GM19455 (cell line): ENCODE results near the gene SPATS1.
"Not testable (repeated sequence)": the region's sequence is repeated elsewhere in the genome, so short reads cannot be mapped to it uniquely, and the experiment has no call there.

Source experiments
- ATAC-seq: cut with Tn5 transposase; IDR thresholded peaks from one replicate; pipeline ENCODE4 v1.9.1; 2021; ENCODE audit not compliant: unreplicated experiment

Gene SPATS1

DNA sequence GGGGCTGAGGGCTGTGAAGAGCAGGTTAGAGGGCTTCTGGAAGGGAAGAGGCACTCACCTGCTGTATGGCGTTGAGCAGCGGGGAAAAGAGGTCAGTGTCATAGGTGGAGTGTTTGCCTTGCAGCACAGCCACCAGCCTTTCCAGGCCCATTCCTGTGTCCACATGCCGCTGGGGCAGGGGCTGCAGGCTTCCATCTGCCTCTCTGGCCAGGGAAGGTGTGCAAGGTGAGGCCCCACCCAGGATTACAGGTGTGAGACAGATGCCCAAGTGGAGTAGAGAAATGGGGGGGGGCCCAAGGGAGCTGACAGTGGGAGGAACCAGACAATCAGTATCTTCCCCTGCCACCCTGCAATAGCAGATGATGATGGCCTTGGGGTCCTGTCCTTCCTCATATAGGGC, 32.2 kb upstream of the SPATS1 start:
- no peak for ATAC-seq

DNA sequence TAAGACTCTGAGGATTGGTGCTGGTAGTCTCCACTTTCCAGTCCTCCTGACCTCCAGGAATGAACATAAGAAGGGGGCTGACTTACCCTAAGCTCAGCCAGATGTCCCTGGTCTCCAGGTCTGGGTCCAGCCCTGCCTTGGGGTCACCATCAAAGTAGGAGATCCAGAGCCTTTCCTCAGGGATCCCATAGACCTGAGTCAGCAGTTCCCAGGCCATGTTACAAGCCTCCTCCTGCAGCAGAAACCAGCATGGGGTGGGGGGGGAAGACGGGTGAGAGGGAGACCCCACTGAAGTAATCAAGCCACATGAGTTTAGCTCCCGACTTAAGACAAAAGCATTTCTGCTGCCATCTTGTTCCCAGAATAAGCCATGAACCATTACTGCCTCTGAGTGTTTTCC, 31.1 kb upstream of the SPATS1 start:
- ATAC-seq, result no peak

DNA sequence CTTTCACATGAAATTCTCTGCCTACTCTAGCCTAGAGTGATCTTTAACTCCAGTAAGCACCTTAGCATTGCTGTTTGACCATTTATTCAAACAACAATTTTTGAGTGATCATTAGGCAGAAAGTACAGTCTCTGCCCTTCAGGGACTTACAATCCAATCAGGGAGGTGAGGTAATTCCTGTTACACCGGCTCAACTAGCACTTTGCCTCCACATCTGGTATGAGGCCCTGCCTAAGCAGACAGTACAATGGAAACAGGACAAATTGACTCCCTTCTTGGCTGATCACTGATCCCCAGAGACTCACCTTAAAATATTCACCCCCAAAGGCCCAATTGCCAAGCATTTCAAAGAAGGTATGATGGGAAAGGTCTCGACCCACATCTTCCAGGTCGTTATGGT, 30.7 kb upstream of the SPATS1 start:
- no peak for ATAC-seq

DNA sequence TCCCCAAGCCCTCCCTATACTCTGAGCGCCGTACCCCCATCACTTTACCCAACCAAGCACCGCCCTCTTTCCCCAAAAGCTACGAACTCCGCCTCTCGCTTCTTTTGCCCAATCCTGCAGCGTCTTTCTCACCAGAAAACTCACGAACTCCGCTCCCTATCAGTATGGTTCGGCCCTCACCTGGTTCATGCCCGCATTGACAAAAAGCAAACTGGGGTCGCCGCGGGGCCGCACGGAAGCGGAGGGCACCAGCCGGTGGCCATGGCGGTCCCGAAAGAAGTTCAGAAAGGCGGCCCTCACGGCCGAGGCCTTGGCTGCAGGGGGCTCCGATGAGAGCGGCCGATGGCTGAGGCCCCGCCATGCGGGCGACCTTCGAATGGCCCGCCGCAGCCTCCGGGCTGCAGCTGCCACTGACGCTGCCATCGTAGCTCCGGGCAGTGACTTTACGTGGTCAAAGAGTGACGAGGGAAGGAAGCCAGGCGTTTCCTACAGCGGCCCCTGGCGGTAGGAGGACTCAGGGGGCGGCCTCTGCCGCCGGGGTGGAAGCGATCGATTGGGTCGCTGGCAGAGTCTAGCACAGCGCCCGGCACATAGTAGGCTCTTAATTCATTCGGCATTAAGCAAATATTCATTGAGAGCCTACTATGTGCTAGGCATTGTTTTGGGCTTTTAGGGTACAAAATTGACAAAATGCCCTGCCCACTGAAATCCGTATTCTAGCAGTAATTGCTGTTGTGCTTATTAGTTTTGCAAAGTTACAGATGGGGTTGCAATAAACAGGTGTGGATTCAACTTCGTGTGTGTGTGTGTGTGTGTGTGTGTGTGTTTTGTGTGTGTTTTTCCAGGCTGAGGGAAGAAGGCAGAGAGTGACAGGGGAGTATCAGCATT, 29.3 kb upstream of the SPATS1 start, which contains the start of gene AARS2:
Gene AARS2, minus strand, starts transcription at position 447 of the 888 bp plus-strand sequence. Its CDS starts 24 bp downstream, at position 423.
- ATAC-seq, result peak; percentile 93

DNA sequence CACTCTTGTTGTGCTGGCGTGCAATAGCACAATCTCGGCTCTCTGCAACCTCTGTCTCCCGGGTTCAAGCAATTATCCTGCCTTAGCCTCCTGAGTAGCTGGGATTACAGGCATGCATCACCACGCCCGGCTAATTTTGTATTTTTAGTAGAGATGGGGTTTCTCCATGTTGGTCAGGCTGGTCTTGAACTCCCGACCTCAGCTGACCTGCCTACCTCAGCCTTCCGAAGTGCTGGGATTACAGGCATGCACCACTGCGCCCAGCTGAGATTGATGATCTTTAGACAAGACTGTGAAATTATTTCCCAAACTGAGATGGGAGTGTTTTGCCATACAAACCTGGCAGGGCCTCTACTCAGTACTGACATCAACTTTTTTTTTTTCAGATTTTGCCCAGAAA, 27.8 kb upstream of the SPATS1 start:
- not testable (repeated sequence) for ATAC-seq

DNA sequence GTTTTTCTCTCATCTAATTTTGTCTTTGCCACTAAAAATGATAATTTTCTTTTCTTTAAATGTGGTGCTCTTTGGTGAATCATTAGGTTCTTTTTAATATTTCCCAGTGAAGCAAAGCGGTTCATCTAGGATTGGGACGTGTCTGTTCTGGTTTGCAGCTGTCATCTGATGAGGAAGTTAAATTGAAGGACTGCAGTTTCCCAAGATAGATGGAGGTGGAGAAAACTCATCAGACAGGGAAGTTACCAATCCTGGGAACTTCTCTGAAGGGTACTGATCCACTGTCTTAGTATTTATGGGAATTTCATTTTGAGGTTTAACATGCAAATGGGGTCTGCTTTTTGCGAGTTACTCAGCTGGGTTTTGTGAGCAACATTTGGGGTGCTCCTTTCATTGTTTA, 26.9 kb upstream of the SPATS1 start:
- ATAC-seq, result no peak

DNA sequence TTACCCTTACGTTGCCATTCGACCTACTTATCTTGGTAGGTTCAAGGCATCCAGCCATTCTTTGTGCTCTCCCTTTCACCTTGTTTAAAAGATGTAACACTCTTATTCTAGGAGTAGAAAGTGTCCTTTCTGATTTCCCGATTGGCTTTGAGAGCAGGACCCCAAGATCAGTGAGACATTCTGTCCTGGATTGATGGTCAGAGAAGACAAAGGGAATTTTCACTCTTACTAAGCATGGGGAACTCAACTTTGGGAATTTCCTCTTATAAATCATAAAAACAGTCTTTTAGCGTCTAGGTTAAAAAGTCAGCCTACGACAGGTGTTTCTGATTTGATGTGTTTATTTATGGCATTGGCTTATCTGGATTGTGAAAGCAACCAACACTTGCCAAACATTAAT, 26.5 kb upstream of the SPATS1 start:
- no peak for ATAC-seq

DNA sequence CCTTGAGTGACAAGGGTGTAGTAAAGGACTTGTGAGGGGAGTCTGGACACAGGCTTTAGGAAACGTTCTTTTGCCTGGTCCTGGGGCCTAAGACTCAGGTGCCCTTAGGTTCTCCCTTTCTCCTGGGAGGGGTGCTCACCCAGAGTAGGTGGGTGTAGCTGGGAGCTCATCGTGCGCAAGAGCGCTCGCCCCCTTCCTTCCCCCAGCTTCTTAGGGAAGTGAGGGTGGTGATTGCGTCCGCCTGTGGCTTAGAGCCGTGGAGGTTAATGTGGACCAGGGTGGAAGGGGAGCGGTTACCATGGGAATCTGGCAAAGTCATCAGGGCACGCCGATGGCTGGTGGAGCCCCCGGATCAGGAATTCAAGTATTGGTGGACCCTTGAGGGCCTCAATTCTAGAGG, 26.0 kb upstream of the SPATS1 start:
- no peak for ATAC-seq

DNA sequence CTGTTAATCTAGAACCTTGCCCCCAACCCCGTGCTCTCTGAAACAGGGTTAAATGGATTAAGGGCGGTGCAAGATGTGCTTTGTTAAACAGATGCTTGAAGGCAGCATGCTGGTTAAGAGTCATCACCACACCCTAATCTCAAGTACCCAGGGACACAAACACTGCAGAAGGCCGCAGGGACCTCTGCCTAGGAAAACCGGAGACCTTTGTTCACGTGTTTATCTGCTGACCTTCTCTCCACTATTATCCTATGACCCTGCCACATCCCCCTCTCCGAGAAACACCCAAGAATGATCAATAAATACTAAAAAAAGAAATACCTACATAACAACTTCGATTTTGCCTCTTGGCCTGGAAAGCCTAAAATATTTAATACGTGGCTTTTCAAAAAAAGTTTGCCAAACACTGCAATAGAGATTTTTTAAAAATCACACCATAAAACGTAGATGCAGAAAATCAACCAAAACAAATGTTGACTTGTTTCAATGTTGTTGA, 25.3 kb upstream of the SPATS1 start:
- ATAC-seq, result not testable (repeated sequence)

DNA sequence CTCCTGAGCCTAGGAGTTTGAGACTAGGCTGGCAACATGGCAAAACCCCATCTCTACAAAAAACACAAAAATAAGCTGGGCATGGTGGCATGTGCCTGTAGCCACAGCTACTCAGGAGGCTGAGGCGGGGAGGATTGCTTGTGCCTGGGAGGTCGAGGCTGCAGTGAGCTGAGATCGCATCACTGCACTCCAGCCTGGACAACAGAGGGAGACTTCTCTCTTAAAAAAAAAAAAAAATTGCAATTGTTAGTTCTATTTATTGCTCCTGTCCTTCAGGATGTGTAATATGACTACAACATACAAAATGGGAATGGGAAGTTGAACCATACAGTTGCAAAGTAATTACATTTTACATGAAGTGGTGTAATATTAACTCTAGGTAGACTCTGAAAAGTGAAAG, 21.2 kb upstream of the SPATS1 start:
- no peak for ATAC-seq

DNA sequence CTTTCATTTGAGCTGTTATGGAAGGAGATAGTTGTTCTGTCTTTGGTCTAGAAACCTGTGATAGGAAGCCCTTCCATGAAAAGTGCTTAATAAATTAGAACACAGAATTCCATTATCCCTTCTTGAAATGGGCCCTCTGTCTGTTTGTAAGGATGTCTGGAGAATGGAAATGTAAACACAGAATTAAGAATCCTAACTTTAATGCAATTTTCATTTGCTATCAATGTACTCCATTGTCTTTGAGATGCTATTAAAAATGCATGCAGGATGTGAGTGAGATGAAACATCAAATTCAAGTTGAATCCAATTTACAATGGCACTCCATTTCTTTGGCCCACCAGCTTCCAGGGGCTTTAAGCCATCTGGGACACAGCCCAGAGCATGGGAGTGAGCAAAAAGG, 15.4 kb upstream of the SPATS1 start:
- ATAC-seq, result no peak

DNA sequence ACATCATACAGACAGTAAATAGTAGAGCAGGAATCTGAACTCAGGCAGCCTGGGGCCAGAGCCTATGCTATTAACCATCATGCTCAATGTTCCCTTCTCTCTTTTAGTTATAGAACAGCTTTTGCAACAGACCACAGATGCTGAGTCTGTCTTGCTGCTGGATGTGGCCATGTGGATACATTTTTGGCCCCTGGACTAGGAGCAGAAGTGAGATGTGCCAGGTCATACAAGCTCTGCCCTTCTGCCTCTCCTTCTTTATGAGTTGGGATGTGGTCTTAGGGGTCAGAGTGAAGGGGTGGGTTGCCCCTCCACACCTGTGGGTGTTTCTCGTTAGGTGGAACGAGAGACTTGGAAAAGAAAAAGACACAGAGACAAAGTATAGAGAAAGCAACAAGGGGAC, 14.7 kb upstream of the SPATS1 start:
- ATAC-seq, result no peak

DNA sequence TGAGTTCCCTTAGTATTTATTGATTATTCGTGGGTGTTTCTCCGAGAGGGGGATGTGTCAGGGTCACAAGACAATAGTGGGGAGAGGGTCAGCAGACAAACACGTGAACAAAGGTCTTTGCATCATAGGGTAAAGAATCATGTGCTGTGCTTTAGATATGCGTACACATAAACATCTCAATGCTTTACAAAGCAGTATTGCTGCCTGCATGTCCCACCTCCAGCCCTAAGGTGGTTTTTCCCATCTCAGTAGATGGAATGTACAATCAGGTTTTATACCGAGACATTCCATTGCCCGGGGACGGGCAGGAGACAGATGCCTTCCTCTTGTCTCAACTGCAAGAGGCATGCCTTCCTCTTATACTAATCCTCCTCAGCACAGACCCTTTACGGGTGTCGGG, 14.2 kb upstream of the SPATS1 start:
- ATAC-seq, result not testable (repeated sequence)

DNA sequence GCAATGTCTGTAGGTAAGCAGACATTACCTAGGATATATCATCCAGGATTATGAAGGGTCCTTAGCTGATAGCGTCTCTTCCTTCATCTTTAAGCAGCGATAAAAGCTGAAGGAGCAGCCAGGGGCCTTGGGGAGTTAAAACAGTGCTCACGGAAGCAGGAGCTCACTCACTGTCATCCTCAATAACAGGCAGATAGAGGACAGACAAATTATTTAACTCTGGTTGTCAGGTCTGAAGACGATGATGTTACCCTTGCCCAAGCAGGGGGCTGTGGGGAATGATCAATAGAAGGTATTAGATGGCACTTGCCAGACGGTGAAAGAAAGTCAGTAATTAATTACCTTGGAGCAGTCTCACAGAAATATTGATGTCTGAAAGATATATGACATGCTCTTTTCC, 12.6 kb upstream of the SPATS1 start:
- no peak for ATAC-seq

DNA sequence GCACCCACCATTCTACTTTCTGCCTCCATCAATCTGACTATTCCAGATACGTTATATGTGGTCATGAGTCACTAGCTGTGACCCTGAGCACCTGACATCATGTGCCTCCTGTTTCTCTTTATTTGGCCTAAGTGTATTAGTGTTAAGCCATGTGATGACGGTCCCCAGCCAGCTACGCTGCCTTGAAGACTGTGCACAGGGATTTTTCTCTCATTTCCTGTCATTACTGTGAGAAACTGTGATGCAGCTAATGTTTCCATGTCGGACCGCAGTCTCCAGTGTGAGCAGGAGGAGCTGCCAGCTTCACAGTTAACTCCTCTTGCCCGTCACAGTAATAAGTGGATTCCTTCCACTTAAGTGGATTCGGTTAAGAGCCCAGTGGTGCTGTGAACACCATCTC, 9.9 kb upstream of the SPATS1 start:
- ATAC-seq, result no peak

DNA sequence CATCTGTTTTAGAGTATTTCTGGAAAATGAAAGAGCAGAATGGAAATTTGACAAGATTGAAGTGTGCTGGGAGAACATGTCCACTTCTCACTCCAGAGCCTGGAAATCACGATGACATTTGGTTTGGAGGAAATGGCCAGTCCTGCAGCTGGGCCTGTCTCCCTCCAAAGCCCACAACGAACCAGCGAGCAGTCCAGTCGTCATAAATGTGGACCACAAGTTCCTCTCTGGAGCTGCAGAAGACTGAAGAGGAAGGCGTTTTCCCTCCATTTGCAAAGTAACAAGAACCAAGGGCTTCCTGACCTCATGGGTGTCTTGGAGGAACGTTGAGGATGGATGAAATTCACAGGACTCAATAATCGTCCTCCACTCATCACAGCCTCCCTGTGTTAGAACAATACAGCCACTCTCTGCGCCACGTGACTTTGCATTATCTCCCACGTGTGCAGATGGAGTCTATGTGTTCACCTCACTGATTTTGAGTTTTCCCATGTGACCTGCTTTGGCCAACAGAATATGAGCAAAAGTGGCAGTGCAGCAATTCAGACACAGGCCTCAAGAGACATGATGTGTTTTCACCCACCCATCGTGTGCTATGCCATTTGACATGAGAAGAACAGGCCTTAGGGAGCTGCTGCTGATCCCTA, 9.1 kb upstream of the SPATS1 start:
- ATAC-seq, result no peak

DNA sequence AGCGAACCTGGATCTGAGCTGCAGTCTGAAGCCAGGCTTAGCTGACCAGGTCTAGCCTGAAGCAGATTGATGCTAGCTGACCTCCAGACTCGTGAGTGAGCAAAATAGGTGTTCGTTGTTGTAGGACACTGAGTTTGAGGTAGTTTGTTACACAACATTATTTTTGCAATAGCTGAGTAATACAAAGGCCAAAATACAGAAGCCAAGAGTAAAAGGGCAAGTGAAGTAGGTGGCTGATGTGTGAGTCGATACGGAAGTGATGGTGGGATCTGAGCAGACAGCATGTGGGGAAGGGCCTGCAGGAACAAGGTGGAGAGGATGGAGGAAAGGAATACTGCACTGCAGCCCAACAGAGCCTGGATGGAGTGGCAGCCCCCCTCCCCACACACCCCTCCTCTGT, 8.5 kb upstream of the SPATS1 start:
- no peak for ATAC-seq

DNA sequence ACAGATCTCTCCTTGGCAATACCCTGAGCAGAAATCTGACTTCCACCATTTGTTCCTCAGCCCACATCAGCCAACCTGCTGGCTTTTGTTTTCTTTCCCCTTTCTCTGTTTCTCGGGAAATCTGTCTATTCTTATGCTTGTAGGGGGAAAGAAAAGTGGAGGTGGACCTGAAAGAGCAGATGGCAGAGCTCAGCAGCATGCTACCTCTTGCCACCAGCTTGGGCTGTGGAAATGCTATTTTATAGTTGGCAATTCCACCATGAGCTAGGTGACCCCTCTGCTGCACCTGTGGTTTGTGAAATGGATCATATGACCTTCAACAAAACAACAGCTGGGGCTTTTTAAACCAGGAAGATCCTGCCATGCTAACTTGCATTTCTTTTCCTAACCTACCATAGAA, 6.8 kb upstream of the SPATS1 start:
- no peak for ATAC-seq

DNA sequence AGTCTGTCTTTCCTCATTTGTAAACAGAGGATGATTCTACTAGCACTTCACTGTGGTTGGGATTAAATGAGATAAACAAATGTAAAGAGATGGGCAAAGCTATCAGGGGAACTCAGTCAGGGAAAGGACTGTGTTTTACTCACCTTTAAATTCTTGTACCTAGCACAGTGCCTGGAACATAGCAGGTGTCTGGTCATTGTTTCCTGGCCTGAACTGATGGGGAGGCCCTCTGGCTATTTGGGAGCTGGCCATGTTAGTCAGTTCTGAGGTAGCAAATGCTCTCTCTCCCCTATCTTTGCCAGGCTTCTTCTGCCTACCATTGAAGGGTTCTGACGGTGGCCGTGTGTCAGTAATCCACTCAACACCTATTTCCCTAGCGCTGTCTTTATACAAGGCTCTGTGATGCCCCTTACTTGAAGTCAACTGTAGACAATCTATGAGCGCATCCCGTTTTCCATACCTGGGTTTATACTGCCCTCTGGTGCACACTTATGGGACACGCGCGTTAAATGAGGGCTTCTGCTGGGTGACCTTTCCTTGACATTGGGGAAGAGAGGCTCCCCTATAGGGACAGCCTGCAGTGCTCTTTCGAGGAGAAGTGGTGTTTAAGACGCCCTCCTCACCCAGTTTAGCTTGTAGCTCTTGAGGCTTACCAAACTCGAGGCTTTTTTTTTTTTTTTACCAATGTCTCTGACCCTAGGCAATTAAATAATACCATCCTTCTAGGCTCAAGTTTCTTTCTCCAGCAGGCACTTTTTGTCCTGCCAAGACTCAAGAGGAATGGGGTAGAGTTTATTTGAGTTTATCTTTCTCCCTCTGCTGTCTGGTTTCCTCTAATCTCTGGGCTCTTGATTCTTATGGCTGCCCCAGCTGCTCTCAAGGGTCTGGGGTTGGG, 4.0 kb upstream of the SPATS1 start:
- peak; percentile 76 for ATAC-seq

DNA sequence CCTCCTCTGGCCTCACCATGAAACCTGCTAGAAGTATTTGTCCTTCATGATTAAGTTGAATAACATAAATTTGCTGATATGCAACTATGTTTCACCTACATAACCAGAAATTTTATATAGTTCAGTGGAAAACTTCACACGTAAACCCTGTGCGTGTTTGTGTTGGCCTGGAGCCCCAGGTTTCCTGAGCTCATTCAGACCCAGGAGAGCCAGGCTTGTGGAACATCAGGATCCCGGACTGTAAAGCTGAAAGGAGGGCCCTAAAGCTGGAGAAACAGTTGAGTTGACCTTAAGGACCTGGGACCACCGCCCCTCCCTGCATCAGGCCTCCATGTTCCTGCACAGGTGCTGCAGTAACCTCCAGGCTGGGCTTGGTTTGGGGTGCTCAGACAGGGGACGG, 3.1 kb upstream of the SPATS1 start:
- ATAC-seq, result no peak
